Measurements from ENCODE around the gene CCSER1.
"Not testable (repeated sequence)": the region's sequence is repeated elsewhere in the genome, so short reads cannot be mapped to it uniquely, and the experiment has no call there.

GRCh38 chr4:91094220-91094619 is 967.0 kb downstream of the CCSER1 start:
- not testable (repeated sequence) for TF ChIP-seq POLR2AphosphoS5 (IDR thresholded peaks at IDR 0.05; ENCODE audit: low read depth, low read length); TAF1 (IDR thresholded peaks at IDR 0.05; ENCODE audit: borderline replicate concordance, low read depth, low read length); POLR2A (IDR thresholded peaks at IDR 0.05; ENCODE audit: low read depth, low read length)
